K562 (cell line): ENCODE data around the gene LMAN1L. TPM values are rescaled to one million over a fixed set of nuclear protein-coding genes. Genes with fewer than 3 reads are reported as not detected.

Experiments
- RREB1 ChIP-seq: fragments of 250-450 bp; sonication (Bioruptor Pico); IDR thresholded peaks from 2 replicates; pipeline ENCODE4 v1.4.0; 2020
- TEAD4 ChIP-seq, 2 experiments: sonication (generic) in 1 of 2; formaldehyde crosslinking in 1 of 2; IDR thresholded peaks; 2 replicates each; pipeline versions ENCODE4 v1.6.1 to v1.8.0; 2012 to 2022; ENCODE audit warnings: borderline replicate concordance in 1 of 2, inconsistent platforms in 1 of 2, low read length in 1 of 2, mild to moderate bottlenecking in 1 of 2, missing genetic modification reagents in 1 of 2
- ZNF175 ChIP-seq: fragments of 200-800 bp; sonication (Bioruptor generic); IDR thresholded peaks from 2 replicates; pipeline ENCODE4 v1.6.1; 2016; ENCODE audit warnings: low read depth, mild to moderate bottlenecking, missing genetic modification characterization, missing compliant biosample characterization
- polyA plus RNA-seq, 8 experiments: library from polyadenylated mRNA; depleted of rRNA in 4 of 8; stranded (reverse) in 5 of 8; unstranded in 3 of 8; fragments of >200 nt; fragmentation: Nextera tagmentation in 2 of 8; fragmentation: Illumina TruSeq in 1 of 8; extraction: Ambion mirVana in 2 of 8; extraction: Trizol in 1 of 8; gene quantifications; 2 replicates each; pipeline versions ENCODE4 v1.2.1 to v1.2.3, GENCODE V29; 2011 to 2014; ENCODE audit warnings: inconsistent platforms in 1 of 8, missing spikeins in 1 of 8
- total RNA-seq, 7 experiments: library from RNA; depleted of rRNA in 6 of 7; stranded (reverse); fragments of >200 nt in 6 of 7; fragmentation: Illumina TruSeq in 2 of 7; extraction: Trizol in 2 of 7; gene quantifications; 2 replicates each; pipeline versions ENCODE4 v1.2.1 to v1.2.3, GENCODE V29; 2011 to 2021; ENCODE audit warnings: low replicate concordance in 1 of 7

Gene LMAN1L
- total and polyA plus RNA-seq, 9 of the 15 experiments (the other 6 are each of a cell fraction or from before 2014, with no cell fraction given), result not detected

- TF ChIP-seq RREB1, result no peak
- TF ChIP-seq TEAD4 (IDR thresholded peaks at IDR 0.05; ENCODE audit: low read length), result no peak
- TF ChIP-seq TEAD4 (CRISPR knock-in tag; IDR thresholded peaks at IDR 0.05; ENCODE audit: borderline replicate concordance), result no peak
- no peak for TF ChIP-seq ZNF175
Observed at GRCh38 chr15:74769463-74770025, 43.1 kb upstream of the LMAN1L start (continued).
